H1 (cell line): ENCODE measurements around the gene CDC14B.

Experiments used
- GTF2F1 ChIP-seq: IDR thresholded peaks from 2 replicates; pipeline ENCODE4 v1.6.1; 2012; ENCODE audit warnings: low read depth, low read length, improper control_type of control experiment, borderline replicate concordance
- POLR2A ChIP-seq, 2 experiments: IDR thresholded peaks; 1 replicate in 1 of 2; 2 replicates in 1 of 2; pipeline ENCODE4 v1.6.1; 2011; ENCODE audit warnings: low read depth in 2 of 2, low read length in 2 of 2, mild to moderate bottlenecking in 2 of 2; ENCODE audit errors: control extremely low read depth in 1 of 2
- SRF ChIP-seq: IDR thresholded peaks from 2 replicates; pipeline ENCODE4 v1.6.1; 2011; ENCODE audit warnings: mild to moderate bottlenecking, low read depth, low read length, moderate library complexity
- TF ChIP-seq, protein P1 (sequence below): IDR thresholded peaks from 2 replicates; pipeline ENCODE4 v1.6.1; 2011; ENCODE audit warnings: low read length, improper control_type of control experiment
- TF ChIP-seq, protein P2 (sequence below), 3 experiments: IDR thresholded peaks; 1 replicate in 2 of 3; 2 replicates in 1 of 3; pipeline versions ENCODE4 v1.5.1 to v1.6.1; 2011; ENCODE audit warnings: low read length in 3 of 3, mild to moderate bottlenecking in 3 of 3, inconsistent platforms in 2 of 3, low read depth in 1 of 3, moderate library complexity in 1 of 3; ENCODE audit not compliant: insufficient read depth in 1 of 3; ENCODE audit errors: control extremely low read depth in 1 of 3

DNA sequence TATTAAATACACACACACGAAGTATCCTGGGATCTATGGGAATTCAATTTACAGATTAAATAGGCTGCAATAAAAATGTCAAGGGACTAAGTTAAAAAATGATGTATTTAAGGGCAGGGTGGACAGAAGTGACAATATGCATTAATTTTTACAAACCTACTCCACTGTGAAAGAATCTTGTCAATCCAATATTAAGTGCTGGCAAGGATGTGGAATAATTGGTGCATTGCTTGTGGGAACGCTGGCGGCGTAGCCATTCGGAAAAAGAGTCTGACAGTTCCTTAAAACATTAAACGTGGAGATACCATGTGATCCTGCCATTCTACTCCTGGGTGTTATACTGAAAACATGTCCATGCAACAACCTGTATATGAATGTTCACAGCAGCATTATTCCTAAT is 4.2 kb downstream of the CDC14B start:
- TF ChIP-seq SRF: no peak
- TF ChIP-seq, protein P1, sequence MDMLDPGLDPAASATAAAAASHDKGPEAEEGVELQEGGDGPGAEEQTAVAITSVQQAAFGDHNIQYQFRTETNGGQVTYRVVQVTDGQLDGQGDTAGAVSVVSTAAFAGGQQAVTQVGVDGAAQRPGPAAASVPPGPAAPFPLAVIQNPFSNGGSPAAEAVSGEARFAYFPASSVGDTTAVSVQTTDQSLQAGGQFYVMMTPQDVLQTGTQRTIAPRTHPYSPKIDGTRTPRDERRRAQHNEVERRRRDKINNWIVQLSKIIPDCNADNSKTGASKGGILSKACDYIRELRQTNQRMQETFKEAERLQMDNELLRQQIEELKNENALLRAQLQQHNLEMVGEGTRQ: no peak
- TF ChIP-seq POLR2A (IDR thresholded peaks at IDR 0.05; ENCODE audit: control extremely low read depth in 1 of 2, low read depth in 2 of 2, low read length in 2 of 2): no peak
- TF ChIP-seq, protein P2, sequence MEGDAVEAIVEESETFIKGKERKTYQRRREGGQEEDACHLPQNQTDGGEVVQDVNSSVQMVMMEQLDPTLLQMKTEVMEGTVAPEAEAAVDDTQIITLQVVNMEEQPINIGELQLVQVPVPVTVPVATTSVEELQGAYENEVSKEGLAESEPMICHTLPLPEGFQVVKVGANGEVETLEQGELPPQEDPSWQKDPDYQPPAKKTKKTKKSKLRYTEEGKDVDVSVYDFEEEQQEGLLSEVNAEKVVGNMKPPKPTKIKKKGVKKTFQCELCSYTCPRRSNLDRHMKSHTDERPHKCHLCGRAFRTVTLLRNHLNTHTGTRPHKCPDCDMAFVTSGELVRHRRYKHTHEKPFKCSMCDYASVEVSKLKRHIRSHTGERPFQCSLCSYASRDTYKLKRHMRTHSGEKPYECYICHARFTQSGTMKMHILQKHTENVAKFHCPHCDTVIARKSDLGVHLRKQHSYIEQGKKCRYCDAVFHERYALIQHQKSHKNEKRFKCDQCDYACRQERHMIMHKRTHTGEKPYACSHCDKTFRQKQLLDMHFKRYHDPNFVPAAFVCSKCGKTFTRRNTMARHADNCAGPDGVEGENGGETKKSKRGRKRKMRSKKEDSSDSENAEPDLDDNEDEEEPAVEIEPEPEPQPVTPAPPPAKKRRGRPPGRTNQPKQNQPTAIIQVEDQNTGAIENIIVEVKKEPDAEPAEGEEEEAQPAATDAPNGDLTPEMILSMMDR (IDR thresholded peaks at IDR 0.05; ENCODE audit: control extremely low read depth in 1 of 3, insufficient read depth in 1 of 3, low read depth in 1 of 3, low read length in 3 of 3): no peak
- no peak for TF ChIP-seq GTF2F1
